Suprapubic skin (tissue), 4 donors: Measurements from ENCODE around the gene ZNF496. TPM values are rescaled to one million over a fixed set of nuclear protein-coding genes. Genes with fewer than 3 reads are reported as not detected.

ENCODE experiments used
- DNase-seq, 2 donors: peaks; one replicate each; pipeline ENCODE4 v3.0.0-alpha.2; 2019; ENCODE audit warnings: low spot score in 2 of 2
- H3K27ac ChIP-seq: fragments of 200-600 bp; sonication (generic); one replicate; pipeline ENCODE4 v1.5.1; 2019
- H3K27me3 ChIP-seq: fragments of 200-600 bp; sonication (generic); one replicate; pipeline ENCODE4 v1.5.1; 2019
- H3K36me3 ChIP-seq: fragments of 200-600 bp; sonication (generic); one replicate; pipeline ENCODE4 v1.5.1; 2019
- H3K4me1 ChIP-seq: fragments of 200-600 bp; sonication (generic); one replicate; pipeline ENCODE4 v1.5.1; 2019
- H3K4me3 ChIP-seq: fragments of 200-600 bp; sonication (generic); one replicate; pipeline ENCODE4 v1.5.1; 2019; ENCODE audit warnings: mild to moderate bottlenecking
- H3K9me3 ChIP-seq: fragments of 200-600 bp; sonication (generic); one replicate; pipeline ENCODE4 v1.5.1; 2019
- CTCF ChIP-seq, 2 donors: fragments of 200-600 bp in 1 of 2; fragments of 450-650 bp in 1 of 2; sonication (generic) in 1 of 2; IDR thresholded peaks; one replicate each; pipeline ENCODE4 v1.5.1; 2016 to 2019; ENCODE audit warnings: antibody characterized with exemption in 2 of 2, mild to moderate bottlenecking in 1 of 2, moderate library complexity in 1 of 2
- EP300 ChIP-seq: sonication (generic); formaldehyde crosslinking; IDR thresholded peaks from one replicate; pipeline ENCODE4 v1.6.1; 2017; ENCODE audit warnings: antibody characterized with exemption
- POLR2A ChIP-seq, 2 donors: fragments of 450-650 bp; IDR thresholded peaks; one replicate each; pipeline ENCODE4 v1.6.1; 2017; ENCODE audit warnings: antibody characterized with exemption in 2 of 2, mild to moderate bottlenecking in 2 of 2, moderate library complexity in 2 of 2
- POLR2AphosphoS5 ChIP-seq, 3 donors: sonication (generic); formaldehyde crosslinking; IDR thresholded peaks; one replicate each; pipeline ENCODE4 v1.6.1; 2017; ENCODE audit warnings: antibody characterized with exemption in 3 of 3
- WGBS: methylation state at CpG from one replicate; pipeline ENCODE4 v1.1.5; 2018; 5-methylcytosine and 5-hydroxymethylcytosine counted together
- total RNA-seq, 4 donors: library from RNA; depleted of rRNA; stranded (reverse); fragments of >200 nt; gene quantifications; one replicate each; pipeline ENCODE4 v1.1.0, GENCODE V29; 2016

Gene ZNF496
- total RNA-seq, 4 donors from 2014 or later: 17.5 to 45.7 (median 21.2) TPM

GRCh38 chr1:247343801-247344200 is 12.1 kb upstream of the ZNF496 start:
- no peak for DNase-seq
- H3K27me3 ChIP-seq: no peaks in the 10 kb centered on the region
- no peak overlapping the region for H3K27ac ChIP-seq
- WGBS: 68% methylated on average over 1 of the region's 1 CpG
- H3K4me3 ChIP-seq: no peak overlapping the region
- H3K36me3 ChIP-seq: no peaks in the 10 kb centered on the region
- H3K4me1 ChIP-seq: peaks cover 7% of the 10 kb centered on the region
- TF ChIP-seq POLR2A (IDR thresholded peaks at IDR 0.05): no peak
- no peak for TF ChIP-seq POLR2AphosphoS5 (IDR thresholded peaks at IDR 0.05)
- TF ChIP-seq EP300: no peak
- no peak for TF ChIP-seq CTCF (IDR thresholded peaks at IDR 0.05)
- H3K9me3 ChIP-seq: no peaks in the 10 kb centered on the region

- DNase-seq: no peak
- Histone ChIP-seq H3K27ac (no peak overlapping the region), H3K4me3 (no peak overlapping the region), H3K4me1 (peaks cover 1% of the 10 kb centered on the region), H3K9me3 (no peaks in the 10 kb centered on the region), H3K36me3 (no peaks in the 10 kb centered on the region), H3K27me3 (no peaks in the 10 kb centered on the region)
- TF ChIP-seq CTCF (IDR thresholded peaks at IDR 0.05): no peak
- no peak for TF ChIP-seq EP300
- TF ChIP-seq POLR2A (IDR thresholded peaks at IDR 0.05): no peak
- no peak for TF ChIP-seq POLR2AphosphoS5 (IDR thresholded peaks at IDR 0.05)
- 61% methylated on average over 3 of the region's 3 CpGs for WGBS
Observed at GRCh38 chr1:247338723-247339275, 7.1 kb upstream of the ZNF496 start.

GRCh38 chr1:247337961-247338360 is 6.3 kb upstream of the ZNF496 start:
- DNase-seq: no peak
- 81% methylated on average over 11 of the region's 11 CpGs for WGBS
- H3K4me3 ChIP-seq: no peak overlapping the region
- peaks cover 8% of the 10 kb centered on the region for H3K4me1 ChIP-seq
- H3K36me3 ChIP-seq: no peaks in the 10 kb centered on the region
- no peaks in the 10 kb centered on the region for H3K27me3 ChIP-seq
- no peaks in the 10 kb centered on the region for H3K9me3 ChIP-seq
- H3K27ac ChIP-seq: no peak overlapping the region
- TF ChIP-seq CTCF (IDR thresholded peaks at IDR 0.05): no peak
- no peak for TF ChIP-seq POLR2AphosphoS5 (IDR thresholded peaks at IDR 0.05)
- TF ChIP-seq EP300: no peak
- TF ChIP-seq POLR2A (IDR thresholded peaks at IDR 0.05): no peak

GRCh38 chr1:247337250-247337746 is 5.6 kb upstream of the ZNF496 start:
- H3K9me3 ChIP-seq: no peaks in the 10 kb centered on the region
- no peak overlapping the region for H3K4me3 ChIP-seq
- H3K4me1 ChIP-seq: peaks cover 14% of the 10 kb centered on the region
- DNase-seq: no peak
- H3K27me3 ChIP-seq: no peaks in the 10 kb centered on the region
- TF ChIP-seq POLR2A (IDR thresholded peaks at IDR 0.05): no peak
- no peak for TF ChIP-seq EP300
- no peak for TF ChIP-seq POLR2AphosphoS5 (IDR thresholded peaks at IDR 0.05)
- no peak for TF ChIP-seq CTCF (IDR thresholded peaks at IDR 0.05)
- WGBS: 59% methylated on average over 10 of the region's 10 CpGs
- H3K27ac ChIP-seq: no peak overlapping the region
- no peaks in the 10 kb centered on the region for H3K36me3 ChIP-seq

GRCh38 chr1:247336390-247336789 is 4.7 kb upstream of the ZNF496 start:
- no peak for DNase-seq

More at GRCh38 chr1:247336390-247336789, 4.7 kb upstream of the ZNF496 start:
- H3K27ac ChIP-seq: no peak overlapping the region
- no peaks in the 10 kb centered on the region for H3K9me3 ChIP-seq
- H3K36me3 ChIP-seq: no peaks in the 10 kb centered on the region
- no peak overlapping the region for H3K4me3 ChIP-seq
- TF ChIP-seq CTCF (IDR thresholded peaks at IDR 0.05): no peak
- TF ChIP-seq POLR2AphosphoS5 (IDR thresholded peaks at IDR 0.05): no peak
- no peak for TF ChIP-seq POLR2A (IDR thresholded peaks at IDR 0.05)
- no peak for TF ChIP-seq EP300
- no peaks in the 10 kb centered on the region for H3K27me3 ChIP-seq
- H3K4me1 ChIP-seq: peaks cover 19% of the 10 kb centered on the region
- WGBS: 91% methylated on average over 7 of the region's 7 CpGs
